NCI-H1048 (cell line): Measurements from ENCODE around the gene AKT1S1.
A peak's percentile ranks its signal among the peaks of the same experiment; 100 is the strongest.

Source experiments
- DNase-seq: peaks from one replicate; lab custom pipeline; 2025; lab: John Stamatoyannopoulos, UW

The AKT1S1 gene

GRCh38 chr19:49869009-49869483 lies 8.1 kb downstream of the AKT1S1 start:
- DNase-seq, result no peak

GRCh38 chr19:49866933-49867782 lies 10.0 kb downstream of the AKT1S1 start, which contains the start of gene PNKP:
Gene PNKP, minus strand, starts transcription at chr19:49867576. Its CDS starts 372 bp downstream, at chr19:49867204.
- peak; percentile 86 for DNase-seq

- no peak for DNase-seq
Observed at GRCh38 chr19:49864890-49865289, 12.3 kb downstream of the AKT1S1 start.

GRCh38 chr19:49863935-49864320 lies 13.2 kb downstream of the AKT1S1 start:
- DNase-seq, result no peak

- DNase-seq, result no peak
Observed at GRCh38 chr19:49863254-49863934, 13.8 kb downstream of the AKT1S1 start.

- no peak for DNase-seq
Observed at GRCh38 chr19:49862391-49863253, 14.5 kb downstream of the AKT1S1 start.

GRCh38 chr19:49861541-49862378 lies 15.4 kb downstream of the AKT1S1 start:
- no peak for DNase-seq

- DNase-seq, result no peak
Observed at GRCh38 chr19:49861107-49861506, 16.0 kb downstream of the AKT1S1 start.

GRCh38 chr19:49860336-49861102 lies 16.6 kb downstream of the AKT1S1 start:
- DNase-seq, result no peak

- DNase-seq, result no peak
Observed at GRCh38 chr19:49859682-49860335, 17.3 kb downstream of the AKT1S1 start.

GRCh38 chr19:49858088-49858985 lies 18.8 kb downstream of the AKT1S1 start:
- no peak for DNase-seq

- DNase-seq, result no peak
Observed at GRCh38 chr19:49857838-49858087, 19.4 kb downstream of the AKT1S1 start.

GRCh38 chr19:49857061-49857837 lies 19.9 kb downstream of the AKT1S1 start:
- DNase-seq, result no peak

- no peak for DNase-seq
Observed at GRCh38 chr19:49856574-49857021, 20.6 kb downstream of the AKT1S1 start.

GRCh38 chr19:49855676-49856573 lies 21.2 kb downstream of the AKT1S1 start:
- no peak for DNase-seq

- DNase-seq, result no peak
Observed at GRCh38 chr19:49855277-49855675, 21.9 kb downstream of the AKT1S1 start.
